Fibroblast of lung (primary cell): Measurements from ENCODE around the gene PEX11A.

Experiments
- CTCF ChIP-seq, 2 donors: IDR thresholded peaks in 1 of 2; conservative IDR thresholded peaks in 1 of 2; 1 replicate in 1 of 2; 2 replicates in 1 of 2; pipeline ENCODE4 v1.5.1; 2011 to 2012; ENCODE audit warnings: low read length in 2 of 2, control low read depth in 1 of 2, inconsistent platforms in 1 of 2, low read depth in 1 of 2, mild to moderate bottlenecking in 1 of 2
- EZH2 ChIP-seq: IDR thresholded peaks from 2 replicates; pipeline ENCODE4 v1.5.1; 2012; ENCODE audit warnings: low read length, control low read depth, mild to moderate bottlenecking; ENCODE audit errors: missing control alignments

- TF ChIP-seq CTCF (conservative IDR thresholded peaks at IDR 0.05 in 1 of 2, IDR thresholded peaks at IDR 0.05 in 1 of 2; ENCODE audit: low read depth in 1 of 2, low read length in 2 of 2) = no peak
- TF ChIP-seq EZH2 = no peak
These were observed 37.7 kb upstream of the PEX11A start for GRCh38 chr15:89728254-89728653.
